NB4 (cell line): ENCODE data around the gene RGS5.

Source experiments
- CTCF ChIP-seq: IDR thresholded peaks from one replicate; pipeline ENCODE4 v1.5.1; 2012; ENCODE audit warnings: low read depth, low read length
- MAX ChIP-seq: IDR thresholded peaks from 2 replicates; pipeline ENCODE4 v1.6.1; 2011; ENCODE audit warnings: low read depth, low read length
- MYC ChIP-seq: IDR thresholded peaks from 2 replicates; pipeline ENCODE4 v1.6.1; 2011; ENCODE audit warnings: low read depth, low read length
- POLR2A ChIP-seq: IDR thresholded peaks from 2 replicates; pipeline ENCODE4 v1.6.1; 2011; ENCODE audit warnings: mild to moderate bottlenecking; ENCODE audit not compliant: insufficient read length; ENCODE audit errors: extremely low read depth

GRCh38 chr1:163102590-163102989 is 100.1 kb downstream of the RGS5 start:
- TF ChIP-seq POLR2A (no peak), CTCF (no peak), MAX (no peak), MYC (no peak)
